HuH-7.5 (cell line): ENCODE data around the gene SMURF1.

Source experiments
- DNase-seq: peaks from one replicate; pipeline ENCODE4 v3.0.0; 2011; ENCODE audit warnings: low spot score

The SMURF1 gene

DNA sequence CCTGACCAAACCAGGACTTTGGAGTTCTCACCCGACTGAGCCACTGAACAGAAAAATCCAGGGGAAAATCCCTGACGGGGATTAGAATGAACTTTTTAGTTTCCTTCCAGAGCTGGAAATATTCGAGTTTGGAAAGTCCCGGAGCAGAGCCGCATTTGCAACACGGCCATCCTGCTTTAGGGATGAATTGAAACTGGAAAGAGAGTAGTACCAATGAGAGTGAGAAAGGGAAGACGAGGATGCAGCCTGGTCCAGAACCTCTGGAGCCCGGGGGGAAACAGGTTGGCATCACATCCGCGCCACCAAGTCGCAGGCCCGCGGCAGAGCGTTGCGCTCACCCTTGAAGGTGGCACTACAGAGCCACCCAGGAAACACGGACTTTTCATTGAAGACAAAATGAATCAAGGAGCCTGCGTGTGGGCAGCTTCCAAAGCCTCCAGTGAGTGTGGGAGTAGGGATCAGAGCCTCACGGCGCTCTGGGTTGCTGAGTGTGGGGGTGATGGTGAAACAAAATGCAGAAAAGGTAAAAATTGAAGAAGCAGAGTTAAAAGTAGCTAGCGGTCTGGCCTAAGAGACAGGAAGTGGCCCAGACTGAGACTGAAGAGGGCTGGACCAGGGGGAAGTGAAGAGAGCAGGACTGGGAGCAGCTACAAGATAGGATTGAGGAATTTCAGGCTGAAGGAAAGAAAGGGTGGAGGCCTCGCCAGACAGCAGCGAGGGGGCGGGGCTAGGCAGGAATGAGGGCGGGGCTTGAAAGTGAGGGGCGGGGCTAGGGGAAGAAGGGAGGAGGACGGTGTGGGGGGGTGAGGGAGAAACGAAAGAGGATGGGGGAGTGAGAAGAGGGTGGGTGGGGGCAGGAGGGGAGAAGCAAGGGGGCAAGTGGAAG lies 1.8 kb downstream of the SMURF1 start:
- DNase-seq: no peak

DNA sequence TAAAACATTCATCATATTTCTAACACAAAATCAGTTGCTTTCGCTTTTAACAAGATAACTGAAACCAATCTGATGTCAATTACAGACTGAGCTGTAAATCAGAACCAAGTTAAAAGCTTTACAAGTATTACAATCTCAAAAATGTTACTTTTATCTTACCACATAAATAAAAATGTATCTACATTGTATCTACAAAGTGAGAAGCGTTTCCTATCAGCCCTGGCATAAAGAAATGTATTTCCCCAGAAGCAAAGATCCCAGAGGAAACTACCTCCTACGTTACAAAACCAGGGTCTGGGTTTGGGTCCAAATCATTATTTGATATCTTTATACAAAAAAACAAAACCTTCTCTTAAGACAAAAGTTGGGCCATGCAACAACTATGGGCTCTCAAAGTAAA lies 2.6 kb downstream of the SMURF1 start:
- DNase-seq: no peak

GRCh38 chr7:99140813-99141212 lies 3.1 kb downstream of the SMURF1 start:
- no peak for DNase-seq

DNA sequence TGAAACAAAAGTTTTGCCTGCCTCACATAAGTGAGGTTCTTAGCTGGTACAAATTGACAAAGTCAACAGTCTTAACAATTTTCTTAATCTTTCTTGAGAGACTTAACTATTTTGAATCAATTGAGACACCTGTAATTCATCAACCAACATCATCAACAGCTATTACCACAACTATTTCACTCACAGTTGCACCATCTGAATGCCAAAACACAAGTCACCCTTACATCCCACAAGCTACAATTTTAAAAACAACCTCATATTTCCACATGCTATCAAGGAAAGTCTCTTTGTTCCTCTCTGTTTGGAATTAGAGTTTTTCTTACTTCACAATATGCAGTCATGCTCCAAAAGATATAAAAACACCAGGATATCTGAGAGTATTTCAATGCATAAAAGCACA lies 4.9 kb downstream of the SMURF1 start:
- DNase-seq: no peak

- DNase-seq: no peak
Observed at GRCh38 chr7:99137411-99138180, 6.3 kb downstream of the SMURF1 start.

DNA sequence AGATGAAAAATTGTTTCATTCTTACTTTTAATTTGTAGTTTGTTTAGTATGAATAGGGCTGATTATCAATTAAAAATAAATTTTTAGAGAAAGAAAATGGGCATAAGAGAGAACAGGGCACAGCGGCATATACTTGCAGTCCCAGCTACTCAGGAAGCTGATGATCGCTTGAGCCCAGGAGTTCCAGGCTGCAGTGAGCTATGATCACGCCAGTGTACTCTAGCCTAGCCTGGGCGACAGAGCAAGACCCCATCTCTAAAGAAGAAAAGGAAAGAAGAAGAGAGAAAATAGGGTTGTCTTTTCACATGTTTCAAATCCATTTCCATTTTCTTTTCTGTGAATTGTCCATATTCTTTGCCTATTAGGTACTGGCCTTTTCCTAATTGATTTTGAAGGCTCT lies 8.0 kb downstream of the SMURF1 start:
- no peak for DNase-seq

DNA sequence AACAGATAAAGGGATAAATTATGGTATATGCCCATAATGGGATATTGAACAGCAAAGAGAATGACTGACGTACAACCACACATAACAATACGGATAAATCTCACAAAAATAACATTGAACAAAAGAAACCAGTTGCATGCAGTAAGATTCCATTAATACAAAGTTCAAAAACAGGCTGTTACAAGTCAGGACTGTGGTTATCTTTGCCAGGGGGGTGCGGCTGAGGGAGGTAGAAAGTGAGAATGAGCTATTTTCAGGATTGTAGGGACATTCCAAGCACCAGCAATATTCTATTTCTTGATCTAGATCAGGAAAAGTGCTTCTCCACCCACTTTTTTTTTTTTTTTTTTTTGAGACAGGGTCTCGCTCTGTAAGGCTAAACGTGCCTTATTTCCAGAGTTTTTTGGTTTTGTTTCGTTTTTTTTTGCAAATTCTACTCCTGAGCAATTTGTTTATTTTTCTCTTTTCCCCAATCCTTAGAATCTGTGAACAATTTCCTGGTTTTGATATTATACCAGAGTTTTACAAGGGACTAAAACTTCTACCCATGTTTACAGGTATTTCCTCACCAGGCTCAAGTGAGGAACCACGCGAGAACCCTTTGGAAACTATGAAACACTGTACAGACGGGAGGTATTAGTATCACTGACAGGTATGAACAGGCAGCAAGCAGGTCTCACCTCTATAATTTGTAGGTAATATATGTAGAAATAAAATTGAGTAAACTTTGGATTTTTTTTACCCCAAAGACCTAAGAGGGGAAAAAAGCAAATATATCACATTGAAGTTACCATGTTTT lies 9.9 kb downstream of the SMURF1 start:
- no peak for DNase-seq

DNA sequence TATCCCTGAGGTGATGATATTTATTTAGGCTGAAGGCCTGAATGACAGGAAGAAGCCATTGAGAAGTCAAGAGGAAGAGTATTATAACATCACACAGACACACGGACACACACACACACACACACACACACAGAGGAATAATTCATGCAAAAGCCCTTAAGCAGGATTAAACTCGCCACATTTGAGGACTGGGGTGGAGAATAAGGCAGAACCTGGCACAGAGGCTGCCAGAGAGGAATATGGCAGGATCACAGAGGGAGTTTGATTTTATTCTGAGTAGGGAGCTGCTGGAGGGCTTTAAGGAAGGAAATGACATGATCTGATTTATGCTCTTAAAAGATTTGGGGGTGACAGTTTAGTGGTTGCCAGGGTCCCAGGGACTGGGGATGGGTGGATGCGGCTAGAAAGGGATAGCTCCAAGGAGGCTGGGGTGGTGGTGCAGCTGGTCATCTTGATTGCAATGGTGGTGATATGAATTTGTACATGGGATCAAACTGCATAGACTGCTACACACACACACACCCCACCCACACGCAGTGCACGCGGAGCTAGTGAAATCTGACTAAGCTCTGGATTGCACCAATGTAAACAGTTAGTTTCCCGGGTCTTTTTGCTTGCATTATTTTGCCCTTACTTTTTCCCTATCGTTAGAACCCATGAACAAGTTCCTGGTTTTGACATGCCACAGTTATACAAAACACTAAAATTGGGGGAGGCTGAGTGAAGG lies 11.2 kb downstream of the SMURF1 start:
- DNase-seq: no peak

DNA sequence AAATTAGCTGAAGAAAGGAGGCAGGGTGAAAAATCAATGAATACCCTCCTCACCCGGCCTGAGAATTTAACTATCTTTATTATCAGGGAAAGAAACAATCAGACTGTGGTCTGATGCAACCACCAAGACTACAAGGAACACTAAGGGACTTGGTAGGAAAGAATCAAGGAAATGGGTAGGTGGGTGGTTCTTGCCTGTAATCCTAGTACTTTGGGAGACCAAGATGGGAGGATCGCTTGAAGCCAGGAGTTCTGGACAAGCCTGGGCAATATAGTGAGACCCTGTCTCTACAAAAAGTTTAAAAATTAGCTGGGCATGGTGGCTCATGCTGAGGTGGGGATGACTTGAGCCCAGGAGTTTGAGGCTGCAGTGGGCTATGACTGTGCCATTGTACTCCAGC lies 12.6 kb downstream of the SMURF1 start:
- DNase-seq: no peak

DNA sequence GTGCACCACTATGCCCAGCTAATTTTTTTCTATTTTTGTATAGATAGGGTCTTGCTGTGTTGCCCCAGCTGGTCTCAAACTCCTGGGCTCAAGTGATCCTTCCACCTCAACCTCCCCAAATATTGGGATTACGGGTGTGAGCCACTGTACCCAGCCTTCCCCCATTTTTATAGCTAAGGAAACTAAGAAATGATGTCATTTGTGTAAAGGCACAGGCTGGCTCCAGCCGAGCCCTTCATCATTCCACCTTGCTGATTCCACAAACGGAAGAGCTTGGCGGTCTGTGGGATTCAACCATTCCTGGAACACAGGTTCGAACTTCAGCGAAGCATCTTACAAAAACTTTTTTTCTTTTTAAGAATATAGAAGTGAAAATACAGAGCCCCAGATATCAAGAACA lies 14.4 kb downstream of the SMURF1 start:
- no peak for DNase-seq

- no peak for DNase-seq
Observed at GRCh38 chr7:99129001-99129400, 14.9 kb downstream of the SMURF1 start.

- no peak for DNase-seq
Observed at GRCh38 chr7:99128076-99128950, 15.6 kb downstream of the SMURF1 start.

DNA sequence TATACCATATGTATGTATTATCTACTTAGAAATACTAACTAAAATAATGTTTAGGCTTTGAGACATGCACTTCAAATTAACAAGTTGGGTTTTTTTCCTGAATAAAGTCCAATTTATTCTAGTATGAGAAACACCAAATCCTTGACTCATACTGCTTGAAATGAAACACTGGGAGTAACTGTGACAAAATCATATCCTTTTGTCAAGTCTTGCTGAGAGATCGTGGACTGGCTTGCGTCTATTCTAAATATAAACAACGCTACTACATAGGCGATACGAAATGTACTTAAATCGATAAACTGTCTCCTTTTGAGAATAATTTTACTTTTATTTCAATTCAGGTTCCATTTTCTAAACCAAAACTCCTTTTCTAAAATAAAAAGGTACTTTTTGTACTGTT lies 16.3 kb downstream of the SMURF1 start:
- no peak for DNase-seq

- DNase-seq: no peak
Observed at GRCh38 chr7:99126921-99127553, 16.9 kb downstream of the SMURF1 start.

DNA sequence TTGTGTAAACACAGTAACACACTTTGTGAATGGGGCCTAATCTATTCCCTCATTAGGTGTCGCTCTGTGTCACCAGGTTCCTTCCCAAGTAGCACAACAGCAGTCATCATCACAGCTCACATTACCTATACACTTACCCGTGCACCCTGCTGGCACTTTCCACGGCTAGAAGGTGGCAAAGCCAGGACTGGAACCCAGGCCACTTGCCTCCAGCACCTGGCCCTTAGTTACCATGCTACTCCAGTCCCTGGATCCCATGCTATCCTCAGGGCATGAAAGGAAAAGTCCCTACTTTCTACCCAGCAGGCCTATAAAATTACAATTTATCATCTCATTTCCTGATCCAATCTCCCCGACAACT lies 18.4 kb downstream of the SMURF1 start:
- DNase-seq: no peak

- no peak for DNase-seq
Observed at GRCh38 chr7:99124751-99125504, 19.0 kb downstream of the SMURF1 start.

- no peak for DNase-seq
Observed at GRCh38 chr7:99124236-99124635, 19.7 kb downstream of the SMURF1 start.

DNA sequence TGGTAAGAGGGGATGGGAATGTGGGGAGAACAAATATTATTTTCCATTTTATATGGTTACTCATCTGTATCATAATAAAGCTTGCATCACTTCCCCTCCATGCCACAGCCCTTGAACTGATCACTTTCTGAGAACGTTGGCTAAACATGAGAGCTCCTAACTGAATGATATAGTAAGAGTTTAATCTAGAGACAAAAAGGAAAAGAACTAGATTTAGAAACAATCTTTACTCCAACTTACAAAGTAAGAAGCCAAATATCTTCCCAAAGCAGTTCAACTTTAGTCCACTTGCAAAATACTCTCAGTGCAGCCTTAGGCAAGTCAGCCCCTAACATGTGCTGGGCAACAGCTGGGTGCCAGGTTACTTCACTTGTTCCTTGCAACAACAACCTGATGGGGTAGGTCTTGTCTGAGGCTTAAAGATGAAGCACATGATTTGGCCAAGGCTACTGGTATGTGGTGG lies 20.3 kb downstream of the SMURF1 start:
- no peak for DNase-seq

- DNase-seq: no peak
Observed at GRCh38 chr7:99122762-99123161, 21.1 kb downstream of the SMURF1 start.
